MCF 10A (cell line): ENCODE measurements around the gene ARID5A. TPM values are rescaled to one million over a fixed set of nuclear protein-coding genes. Genes with fewer than 3 reads are reported as not detected.
A peak's percentile ranks its signal among the peaks of the same experiment; 100 is the strongest.
"Not testable (repeated sequence)": the region's sequence is repeated elsewhere in the genome, so short reads cannot be mapped to it uniquely, and the experiment has no call there.

ENCODE experiments used
- BruUV-seq: library from RNA; stranded (reverse); fragments of 400-500 nt; replicated peaks from 2 replicates; lab custom pipeline; 2021; lab: Mats Ljungman, UMichigan
- CTCF ChIA-PET: fragments of 300-600 bp; sonication (Branson Sonifier 250); formaldehyde crosslinking; extraction: SDS; loops from one replicate; lab custom pipeline; 2021; ENCODE audit warnings: antibody characterized with exemption, inconsistent platforms; lab: Yijun Ruan, JAX
- POLR2A ChIA-PET: fragments of 300-600, 350-650 bp; sonication (Branson Sonifier 250); formaldehyde crosslinking; extraction: SDS; loops from one replicate; lab custom pipeline; 2020; ENCODE audit warnings: antibody characterized with exemption, inconsistent platforms; lab: Yijun Ruan, JAX
- DNase-seq: peaks from one replicate; pipeline ENCODE4 v3.0.0-alpha.2; 2018; ENCODE audit not compliant: unreplicated experiment
- H3K27ac Mint-ChIP-seq: one replicate; pipeline ENCODE4 v1.8.0; 2022; ENCODE audit warnings: mild to moderate bottlenecking, low read depth, mixed read lengths; ENCODE audit not compliant: unreplicated experiment
- H3K27me3 Mint-ChIP-seq: one replicate; pipeline ENCODE4 v1.8.0; 2022; ENCODE audit warnings: mixed read lengths; ENCODE audit not compliant: insufficient read depth, unreplicated experiment
- H3K36me3 Mint-ChIP-seq: one replicate; pipeline ENCODE4 v1.8.0; 2022; ENCODE audit warnings: mild to moderate bottlenecking, moderate library complexity, mixed read lengths; ENCODE audit not compliant: insufficient read depth, unreplicated experiment
- H3K4me1 Mint-ChIP-seq: one replicate; pipeline ENCODE4 v1.8.0; 2022; ENCODE audit warnings: mixed read lengths; ENCODE audit not compliant: insufficient read depth, unreplicated experiment
- H3K4me3 Mint-ChIP-seq: one replicate; pipeline ENCODE4 v1.8.0; 2022; ENCODE audit warnings: mild to moderate bottlenecking, moderate library complexity, mixed read lengths; ENCODE audit not compliant: unreplicated experiment
- H3K9me3 Mint-ChIP-seq: one replicate; pipeline ENCODE4 v1.8.0; 2022; ENCODE audit warnings: mixed read lengths; ENCODE audit not compliant: unreplicated experiment
- intact Hi-C: fragments of 100-400 bp; cut with micrococcal nuclease; formaldehyde crosslinking; loops from 2 replicates; pipeline ENCODE4 v1.14.1; 2022
- total RNA-seq: library from RNA; stranded (reverse); gene quantifications from 2 replicates; pipeline ENCODE4 v1.2.3, GENCODE V29; 2022
- TF ChIP-seq, protein P1 (sequence below): fragments of 200-600 bp; IDR thresholded peaks from one replicate; pipeline ENCODE4 v1.8.0; 2022; ENCODE audit warnings: antibody characterized with exemption, mild to moderate bottlenecking; ENCODE audit not compliant: unreplicated experiment

ARID5A gene
- total RNA-seq, 1 experiment from 2014 or later = 3.4 TPM

DNA sequence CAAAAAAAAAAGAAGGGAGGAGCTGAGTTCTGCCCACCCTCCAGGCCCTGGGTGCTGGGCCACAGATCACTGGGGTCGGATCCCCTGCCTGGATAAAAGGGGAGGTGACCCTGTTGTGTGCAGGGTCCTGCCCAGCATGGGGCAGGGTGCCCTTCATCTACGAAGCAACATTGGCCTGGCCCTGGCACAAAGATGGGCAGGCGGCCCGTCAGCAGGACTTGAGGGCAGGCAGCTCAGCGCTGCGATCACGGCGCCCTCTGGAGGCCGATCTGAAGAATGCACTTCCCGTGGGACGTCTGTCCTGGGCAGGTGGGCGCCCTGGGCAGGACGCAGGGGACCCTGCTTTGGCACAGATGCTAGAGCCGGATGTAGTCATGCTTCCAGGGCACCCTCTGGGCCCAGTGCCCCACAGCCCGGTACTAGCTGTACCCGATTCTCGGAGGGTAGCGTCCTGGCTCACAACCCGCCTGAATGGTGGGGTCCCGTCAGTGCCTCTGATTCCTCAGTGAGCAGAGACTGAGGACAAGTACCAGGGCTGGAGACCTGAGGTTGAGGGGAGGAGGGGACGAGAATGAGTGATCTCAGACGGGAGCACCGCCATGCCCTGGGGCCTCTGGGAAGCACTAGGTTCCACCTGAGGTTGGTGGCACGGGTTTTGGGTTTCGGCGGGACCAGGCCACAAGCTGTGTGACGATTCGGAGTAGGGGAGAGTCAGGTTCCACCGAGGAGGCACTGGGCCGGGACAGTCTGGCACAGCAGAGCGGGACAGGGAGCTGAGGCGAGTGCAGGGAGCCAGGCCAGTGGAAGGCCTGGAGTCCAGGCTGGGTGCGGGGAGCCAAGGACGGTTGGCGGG, 18.0 kb downstream of the ARID5A start:
- Mint-ChIP-seq H3K9me3 (peaks cover 7% of the 10 kb centered on the region), H3K36me3 (no peaks in the 10 kb centered on the region), H3K27me3 (no peaks in the 10 kb centered on the region), H3K4me1 (peaks cover 7% of the 10 kb centered on the region), H3K4me3 (no peak overlapping the region), H3K27ac (no peak overlapping the region)
- no TSS peak for BruUV-seq
- ChIA-PET POLR2A (interaction anchor here (0.6 to 3.7 kb wide), 8 partner anchors 11 to 291 kb away, joined by 3 to 19 read pairs (median 4); no protein-coding TSS in a partner anchor), CTCF (interaction anchor here (0.5 to 4.7 kb wide), 48 partner anchors 9 to 878 kb away, joined by 3 to 50 read pairs (median 4); partner anchors contain the start of genes NEURL3 and SNRNP200)
- intact Hi-C loops = loop anchor here (1.0 to 2.0 kb wide), 3 partner anchors 17 to 147 kb away; no protein-coding TSS in a partner anchor
- DNase-seq = peak; percentile 58
- TF ChIP-seq, protein P1, sequence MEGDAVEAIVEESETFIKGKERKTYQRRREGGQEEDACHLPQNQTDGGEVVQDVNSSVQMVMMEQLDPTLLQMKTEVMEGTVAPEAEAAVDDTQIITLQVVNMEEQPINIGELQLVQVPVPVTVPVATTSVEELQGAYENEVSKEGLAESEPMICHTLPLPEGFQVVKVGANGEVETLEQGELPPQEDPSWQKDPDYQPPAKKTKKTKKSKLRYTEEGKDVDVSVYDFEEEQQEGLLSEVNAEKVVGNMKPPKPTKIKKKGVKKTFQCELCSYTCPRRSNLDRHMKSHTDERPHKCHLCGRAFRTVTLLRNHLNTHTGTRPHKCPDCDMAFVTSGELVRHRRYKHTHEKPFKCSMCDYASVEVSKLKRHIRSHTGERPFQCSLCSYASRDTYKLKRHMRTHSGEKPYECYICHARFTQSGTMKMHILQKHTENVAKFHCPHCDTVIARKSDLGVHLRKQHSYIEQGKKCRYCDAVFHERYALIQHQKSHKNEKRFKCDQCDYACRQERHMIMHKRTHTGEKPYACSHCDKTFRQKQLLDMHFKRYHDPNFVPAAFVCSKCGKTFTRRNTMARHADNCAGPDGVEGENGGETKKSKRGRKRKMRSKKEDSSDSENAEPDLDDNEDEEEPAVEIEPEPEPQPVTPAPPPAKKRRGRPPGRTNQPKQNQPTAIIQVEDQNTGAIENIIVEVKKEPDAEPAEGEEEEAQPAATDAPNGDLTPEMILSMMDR = peak; percentile 89

- no peak overlapping the region for H3K4me3 Mint-ChIP-seq
- TF ChIP-seq, protein P1 = no peak
- H3K27ac Mint-ChIP-seq = no peak overlapping the region
These were observed 18.6 kb downstream of the ARID5A start for GRCh38 chr2:96555146-96555610.

GRCh38 chr2:96556441-96557330, 20.1 kb downstream of the ARID5A start:
- ChIA-PET POLR2A (interaction anchor here (1.5 to 3.7 kb wide), 2 partner anchors 16 to 23 kb away, joined by 7 to 19 read pairs; no protein-coding TSS in a partner anchor), CTCF (interaction anchor here (0.7 to 4.7 kb wide), 8 partner anchors 10 to 148 kb away, joined by 3 to 50 read pairs (median 8); no protein-coding TSS in a partner anchor)
- Mint-ChIP-seq H3K27ac (peak overlapping the region; percentile 41), H3K4me1 (peaks cover 7% of the 10 kb centered on the region), H3K36me3 (no peaks in the 10 kb centered on the region), H3K27me3 (no peaks in the 10 kb centered on the region), H3K4me3 (no peak overlapping the region), H3K9me3 (peaks cover 7% of the 10 kb centered on the region)
- peak; percentile 90 for DNase-seq
- intact Hi-C loops = no loop called here
- TF ChIP-seq, protein P1 = no peak
- no TSS peak for BruUV-seq

More at GRCh38 chr2:96555146-96555610, 18.6 kb downstream of the ARID5A start:
- Mint-ChIP-seq H3K36me3 (no peaks in the 10 kb centered on the region), H3K4me1 (peaks cover 7% of the 10 kb centered on the region), H3K9me3 (peaks cover 7% of the 10 kb centered on the region), H3K27me3 (no peaks in the 10 kb centered on the region)
- ChIA-PET POLR2A (interaction anchor here (0.6 to 3.7 kb wide), 3 partner anchors 11 to 30 kb away, joined by 3 to 19 read pairs (median 4); no protein-coding TSS in a partner anchor), CTCF (interaction anchor here (0.5 to 4.7 kb wide), 29 partner anchors 8 to 408 kb away, joined by 3 to 50 read pairs (median 4); partner anchors contain the start of genes NEURL3 and SNRNP200)
- intact Hi-C loops = loop anchor here (2.0 kb wide), 1 partner anchor 46 kb away; no protein-coding TSS in a partner anchor
- DNase-seq = no peak
- no TSS peak for BruUV-seq

DNA sequence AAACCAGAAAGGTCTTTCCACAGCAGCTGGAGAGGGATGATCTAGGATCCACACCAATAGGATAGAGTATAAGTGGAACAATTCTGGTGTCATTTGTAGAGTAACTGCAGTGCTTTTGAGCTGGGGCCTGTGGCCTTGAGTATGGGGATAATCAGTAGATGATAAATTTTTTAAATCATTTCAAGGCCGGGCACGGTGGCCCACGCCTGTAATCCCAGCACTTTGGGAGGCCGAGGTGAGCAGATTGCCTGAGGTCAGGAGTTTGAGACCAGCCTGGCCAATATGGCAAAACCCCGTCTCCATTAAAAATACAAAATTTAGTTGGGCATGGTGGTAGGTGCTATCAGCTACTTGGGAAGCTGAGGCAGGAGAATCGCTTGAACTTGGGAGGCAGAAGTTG, 20.9 kb downstream of the ARID5A start:
- H3K9me3 Mint-ChIP-seq, H3K27me3 Mint-ChIP-seq, DNase-seq, BruUV-seq, intact Hi-C loops, H3K36me3 Mint-ChIP-seq, H3K4me1 Mint-ChIP-seq, H3K4me3 Mint-ChIP-seq: not testable (repeated sequence)
- ChIA-PET POLR2A (interaction anchor here (1.5 kb wide), 1 partner anchor 17 kb away, joined by 7 read pairs; no protein-coding TSS in a partner anchor), CTCF (interaction anchor here (0.5 to 4.6 kb wide), 8 partner anchors 9 to 448 kb away, joined by 3 to 50 read pairs (median 3); no protein-coding TSS in a partner anchor)
- peak overlapping the region; percentile 41 for H3K27ac Mint-ChIP-seq
